LNCaP clone FGC (cell line): ENCODE data around the gene ITPR2.

Source experiments
- DNase-seq: peaks from one replicate; pipeline ENCODE4 v3.0.0-alpha.2; 2011; ENCODE audit warnings: low read depth
- H3K4me3 ChIP-seq: 2 replicates; pipeline ENCODE4 v1.5.1; 2011; ENCODE audit warnings: mild to moderate bottlenecking, low read depth, low read length, control low read depth
- TF ChIP-seq, protein P1 (sequence below): IDR thresholded peaks from 2 replicates; pipeline ENCODE4 v1.5.1; 2012; ENCODE audit warnings: mild to moderate bottlenecking; ENCODE audit not compliant: control insufficient read depth, insufficient read depth; ENCODE audit errors: extremely low read depth

ITPR2 gene

GRCh38 chr12:26403601-26404000, 429.4 kb downstream of the ITPR2 start:
- TF ChIP-seq, protein P1, sequence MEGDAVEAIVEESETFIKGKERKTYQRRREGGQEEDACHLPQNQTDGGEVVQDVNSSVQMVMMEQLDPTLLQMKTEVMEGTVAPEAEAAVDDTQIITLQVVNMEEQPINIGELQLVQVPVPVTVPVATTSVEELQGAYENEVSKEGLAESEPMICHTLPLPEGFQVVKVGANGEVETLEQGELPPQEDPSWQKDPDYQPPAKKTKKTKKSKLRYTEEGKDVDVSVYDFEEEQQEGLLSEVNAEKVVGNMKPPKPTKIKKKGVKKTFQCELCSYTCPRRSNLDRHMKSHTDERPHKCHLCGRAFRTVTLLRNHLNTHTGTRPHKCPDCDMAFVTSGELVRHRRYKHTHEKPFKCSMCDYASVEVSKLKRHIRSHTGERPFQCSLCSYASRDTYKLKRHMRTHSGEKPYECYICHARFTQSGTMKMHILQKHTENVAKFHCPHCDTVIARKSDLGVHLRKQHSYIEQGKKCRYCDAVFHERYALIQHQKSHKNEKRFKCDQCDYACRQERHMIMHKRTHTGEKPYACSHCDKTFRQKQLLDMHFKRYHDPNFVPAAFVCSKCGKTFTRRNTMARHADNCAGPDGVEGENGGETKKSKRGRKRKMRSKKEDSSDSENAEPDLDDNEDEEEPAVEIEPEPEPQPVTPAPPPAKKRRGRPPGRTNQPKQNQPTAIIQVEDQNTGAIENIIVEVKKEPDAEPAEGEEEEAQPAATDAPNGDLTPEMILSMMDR, result no peak
- no peak for DNase-seq
- no peak overlapping the region for H3K4me3 ChIP-seq

DNA sequence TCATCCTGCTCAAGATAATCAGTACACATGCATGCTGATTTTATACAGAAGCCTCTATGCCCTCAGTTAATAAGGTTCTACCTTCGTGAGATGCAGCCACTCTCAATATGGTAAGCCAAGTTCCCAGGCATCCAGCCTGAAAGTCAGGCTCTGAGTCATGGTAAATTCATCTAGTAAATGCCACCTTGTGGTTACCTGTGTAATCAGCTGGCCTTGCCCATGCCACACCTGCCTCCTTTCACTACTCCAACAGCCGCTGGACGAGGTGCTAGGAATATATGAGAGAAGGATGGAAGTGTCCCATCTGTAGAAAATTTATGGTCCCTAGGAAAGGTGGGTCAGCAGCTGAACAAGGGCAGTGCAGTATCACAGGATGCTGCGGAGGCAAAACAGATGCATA, 430.3 kb downstream of the ITPR2 start:
- DNase-seq, result peak; percentile 54
- TF ChIP-seq, protein P1, result peak; percentile 73
- H3K4me3 ChIP-seq, result no peak overlapping the region

DNA sequence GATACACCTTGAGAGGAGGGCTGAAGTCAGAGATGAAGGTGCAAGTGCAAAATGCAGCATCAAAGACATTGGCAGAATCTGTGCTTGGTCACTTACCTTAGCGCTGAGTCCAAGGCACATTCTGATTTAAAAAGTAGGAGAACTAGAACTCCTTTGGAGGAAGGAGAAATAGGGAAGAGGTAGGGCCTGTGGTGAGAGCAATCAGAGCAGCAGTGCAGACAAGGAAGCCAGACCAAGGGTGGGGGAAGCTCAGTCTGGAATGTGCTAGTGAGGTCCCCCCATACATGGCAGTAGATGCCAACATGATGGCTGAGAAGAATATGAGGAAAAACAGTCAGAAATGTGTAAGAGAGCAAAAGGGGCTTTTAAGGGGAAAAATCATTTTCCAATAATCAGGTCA, 431.1 kb downstream of the ITPR2 start:
- H3K4me3 ChIP-seq, result no peak overlapping the region
- DNase-seq, result no peak
- TF ChIP-seq, protein P1, result no peak

GRCh38 chr12:26400627-26401026, 432.4 kb downstream of the ITPR2 start:
- TF ChIP-seq, protein P1, result no peak
- H3K4me3 ChIP-seq, result no peak overlapping the region
- no peak for DNase-seq

DNA sequence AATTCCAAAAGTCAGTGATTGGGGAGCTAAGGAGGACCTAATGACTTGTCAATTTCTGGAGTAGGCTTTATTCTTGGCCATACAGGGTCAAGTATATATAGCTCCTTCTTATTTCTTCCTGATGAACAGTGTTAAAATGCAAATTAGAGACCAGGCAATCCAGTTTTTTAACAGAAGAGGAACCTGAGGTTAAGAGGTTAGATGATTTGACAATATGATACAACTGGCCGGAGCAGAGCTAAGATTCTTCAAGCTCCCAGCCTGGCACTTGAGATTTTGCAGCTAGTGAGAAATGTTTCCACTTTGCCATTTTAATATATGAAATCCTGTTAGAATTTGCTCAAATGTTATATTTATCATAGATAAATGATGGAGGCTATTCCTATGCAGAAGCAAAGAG, 433.6 kb downstream of the ITPR2 start:
- TF ChIP-seq, protein P1, result no peak
- H3K4me3 ChIP-seq, result no peak overlapping the region
- DNase-seq, result no peak

- TF ChIP-seq, protein P1, result no peak
- DNase-seq, result no peak
Measured at GRCh38 chr12:26396402-26396801, 436.6 kb downstream of the ITPR2 start.

DNA sequence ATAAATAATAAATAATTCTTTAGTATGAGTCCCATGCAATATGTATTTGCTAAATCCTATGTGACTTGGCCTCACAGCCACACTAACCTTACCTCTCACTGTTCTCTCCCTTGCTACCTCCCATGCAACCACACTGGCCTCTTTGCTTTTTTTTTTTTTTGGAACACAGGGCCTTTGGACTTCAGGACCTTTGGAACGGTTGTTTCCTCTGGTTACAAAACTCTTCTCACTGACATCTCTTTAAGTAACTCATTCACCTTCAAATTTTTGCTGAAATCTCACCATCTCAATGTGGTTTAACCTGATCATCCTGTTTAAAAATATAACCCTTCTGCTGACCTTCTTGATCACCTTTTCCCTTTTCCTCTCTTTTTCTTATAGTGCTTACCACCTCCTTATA, 443.7 kb downstream of the ITPR2 start:
- TF ChIP-seq, protein P1, result no peak
- no peak for DNase-seq
- H3K4me3 ChIP-seq, result no peak overlapping the region

More at GRCh38 chr12:26396402-26396801, 436.6 kb downstream of the ITPR2 start:
- H3K4me3 ChIP-seq, result no peak overlapping the region
